H1 (cell line): Measurements from ENCODE around the gene CELF5.

Source experiments
- CHD1 ChIP-seq: IDR thresholded peaks from 2 replicates; pipeline ENCODE4 v1.6.1; 2012; ENCODE audit warnings: low read depth, low read length, improper control_type of control experiment
- CREB1 ChIP-seq: IDR thresholded peaks from 2 replicates; pipeline ENCODE4 v1.6.1; 2012; ENCODE audit warnings: inconsistent platforms
- EP300 ChIP-seq, 2 experiments: IDR thresholded peaks; 1 replicate in 1 of 2; 2 replicates in 1 of 2; pipeline ENCODE4 v1.6.1; 2011 to 2012; ENCODE audit warnings: low read depth in 2 of 2, low read length in 2 of 2, mild to moderate bottlenecking in 2 of 2, borderline replicate concordance in 1 of 2, inconsistent platforms in 1 of 2, moderate library complexity in 1 of 2
- EZH2 ChIP-seq: fragments of 200-600 bp; sonication (generic); IDR thresholded peaks from 2 replicates; pipeline ENCODE4 v1.7.1; 2012; ENCODE audit warnings: low read depth, mild to moderate bottlenecking, moderate library complexity, low read length, inconsistent platforms; ENCODE audit not compliant: severe bottlenecking
- PHF8 ChIP-seq: fragments of 200-600 bp; sonication (generic); conservative IDR thresholded peaks from 2 replicates; pipeline ENCODE4 v1.7.1; 2012; ENCODE audit warnings: low read depth, mild to moderate bottlenecking, inconsistent platforms, low read length, moderate library complexity
- POLR2AphosphoS5 ChIP-seq: IDR thresholded peaks from 2 replicates; pipeline ENCODE4 v1.6.1; 2011; ENCODE audit warnings: low read depth, low read length
- USF2 ChIP-seq: IDR thresholded peaks from 2 replicates; pipeline ENCODE4 v1.6.1; 2011; ENCODE audit warnings: low read length, improper control_type of control experiment
- TF ChIP-seq, protein P1 (sequence below), 3 experiments: IDR thresholded peaks; 1 replicate in 2 of 3; 2 replicates in 1 of 3; pipeline versions ENCODE4 v1.5.1 to v1.6.1; 2011; ENCODE audit warnings: low read length in 3 of 3, mild to moderate bottlenecking in 3 of 3, inconsistent platforms in 2 of 3, low read depth in 1 of 3, moderate library complexity in 1 of 3; ENCODE audit not compliant: insufficient read depth in 1 of 3; ENCODE audit errors: control extremely low read depth in 1 of 3

DNA sequence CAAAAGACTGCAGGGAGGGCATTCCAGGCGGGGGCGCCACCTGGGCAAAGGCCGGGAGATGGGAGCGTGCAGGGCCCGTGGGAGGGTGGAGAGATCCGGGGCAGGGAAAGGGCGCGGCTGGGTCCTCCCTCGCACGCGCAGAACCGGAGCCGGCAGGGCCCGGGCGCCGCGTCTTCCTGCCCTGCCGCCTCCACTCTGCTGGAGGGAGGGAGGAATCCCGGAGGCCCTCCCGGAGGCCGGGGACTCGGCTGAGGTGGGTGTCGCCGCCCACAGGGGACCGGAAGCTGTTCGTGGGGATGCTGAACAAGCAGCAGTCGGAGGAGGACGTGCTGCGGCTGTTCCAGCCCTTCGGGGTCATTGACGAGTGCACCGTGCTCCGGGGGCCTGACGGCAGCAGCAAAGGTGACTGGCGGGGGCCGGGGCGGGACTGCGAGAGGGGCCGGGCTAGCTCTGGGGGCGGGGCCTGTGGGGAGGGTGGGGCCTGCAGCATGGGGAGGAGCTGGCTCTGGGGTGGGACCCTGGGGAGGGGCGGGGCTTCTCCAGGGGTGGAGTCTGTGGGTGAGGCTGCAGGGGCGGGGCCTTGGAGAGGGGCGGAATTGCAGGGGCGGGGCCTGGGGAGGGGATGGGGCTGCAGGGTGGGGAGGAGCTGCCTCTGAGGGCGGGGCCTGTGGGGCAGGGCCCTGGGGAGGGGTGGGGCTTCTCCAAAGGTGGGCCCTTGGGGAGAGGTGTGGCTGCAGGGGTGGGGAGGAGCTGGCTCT lies 51.3 kb downstream of the CELF5 start:
- TF ChIP-seq CHD1 (no peak), PHF8 (no peak), CREB1 (no peak), EP300 (IDR thresholded peaks at IDR 0.05; ENCODE audit: borderline replicate concordance in 1 of 2, low read depth in 2 of 2, low read length in 2 of 2) (no peak), POLR2AphosphoS5 (no peak), EZH2 (no peak), USF2 (no peak)
- TF ChIP-seq, protein P1, sequence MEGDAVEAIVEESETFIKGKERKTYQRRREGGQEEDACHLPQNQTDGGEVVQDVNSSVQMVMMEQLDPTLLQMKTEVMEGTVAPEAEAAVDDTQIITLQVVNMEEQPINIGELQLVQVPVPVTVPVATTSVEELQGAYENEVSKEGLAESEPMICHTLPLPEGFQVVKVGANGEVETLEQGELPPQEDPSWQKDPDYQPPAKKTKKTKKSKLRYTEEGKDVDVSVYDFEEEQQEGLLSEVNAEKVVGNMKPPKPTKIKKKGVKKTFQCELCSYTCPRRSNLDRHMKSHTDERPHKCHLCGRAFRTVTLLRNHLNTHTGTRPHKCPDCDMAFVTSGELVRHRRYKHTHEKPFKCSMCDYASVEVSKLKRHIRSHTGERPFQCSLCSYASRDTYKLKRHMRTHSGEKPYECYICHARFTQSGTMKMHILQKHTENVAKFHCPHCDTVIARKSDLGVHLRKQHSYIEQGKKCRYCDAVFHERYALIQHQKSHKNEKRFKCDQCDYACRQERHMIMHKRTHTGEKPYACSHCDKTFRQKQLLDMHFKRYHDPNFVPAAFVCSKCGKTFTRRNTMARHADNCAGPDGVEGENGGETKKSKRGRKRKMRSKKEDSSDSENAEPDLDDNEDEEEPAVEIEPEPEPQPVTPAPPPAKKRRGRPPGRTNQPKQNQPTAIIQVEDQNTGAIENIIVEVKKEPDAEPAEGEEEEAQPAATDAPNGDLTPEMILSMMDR (IDR thresholded peaks at IDR 0.05; ENCODE audit: control extremely low read depth in 1 of 3, insufficient read depth in 1 of 3, low read depth in 1 of 3, low read length in 3 of 3) = peak in 1 of 3 experiments; percentile 88; a peak in 1 of 4 replicates
